Neuronal stem cell (in vitro differentiated cells): ENCODE data around the gene HIPK3.

Experiments
- DNase-seq: peaks from one replicate; pipeline ENCODE4 v3.0.0-alpha.2; 2013; ENCODE audit warnings: low spot score
- H2AFZ ChIP-seq: one replicate; pipeline ENCODE4 v1.6.1; 2013; ENCODE audit warnings: mild to moderate bottlenecking, low read length, inconsistent platforms
- H2AK5ac ChIP-seq: 2 replicates; pipeline ENCODE4 v1.6.1; 2013; ENCODE audit warnings: low read depth, mild to moderate bottlenecking, inconsistent platforms, low read length, moderate library complexity, mixed read lengths
- H2BK120ac ChIP-seq: 2 replicates; pipeline ENCODE4 v1.6.1; 2013; ENCODE audit warnings: low read depth, mild to moderate bottlenecking, inconsistent platforms, low read length, moderate library complexity, mixed read lengths
- H2BK12ac ChIP-seq: one replicate; pipeline ENCODE4 v1.6.1; 2013; ENCODE audit warnings: low read length, inconsistent platforms
- H2BK15ac ChIP-seq: 2 replicates; pipeline ENCODE4 v1.6.1; 2013; ENCODE audit warnings: mild to moderate bottlenecking, low read length, inconsistent platforms, mixed read lengths
- H2BK5ac ChIP-seq: one replicate; pipeline ENCODE4 v1.6.1; 2013; ENCODE audit warnings: inconsistent platforms, mild to moderate bottlenecking, low read length, moderate library complexity
- H3K14ac ChIP-seq: one replicate; pipeline ENCODE4 v1.6.1; 2013; ENCODE audit warnings: low read length, inconsistent platforms
- H3K18ac ChIP-seq: 2 replicates; pipeline ENCODE4 v1.6.1; 2013; ENCODE audit warnings: low read length, inconsistent platforms
- H3K23ac ChIP-seq: 2 replicates; pipeline ENCODE4 v1.6.1; 2013; ENCODE audit warnings: low read depth, mild to moderate bottlenecking, mixed read lengths, low read length, inconsistent platforms; ENCODE audit not compliant: poor library complexity
- H3K27ac ChIP-seq: replicated peaks from 3 replicates; pipeline ENCODE4 v1.5.1; 2013; ENCODE audit warnings: low read length, inconsistent platforms
- H3K27me3 ChIP-seq, 3 experiments: 2 replicates each; pipeline ENCODE4 v1.6.1; 2013; ENCODE audit warnings: low read length in 3 of 3, mild to moderate bottlenecking in 2 of 3, inconsistent platforms in 1 of 3, low read depth in 1 of 3, mixed read lengths in 1 of 3, moderate library complexity in 1 of 3; ENCODE audit not compliant: control insufficient read depth in 3 of 3, insufficient read depth in 3 of 3
- H3K36me3 ChIP-seq, 2 donors: replicated peaks in 1 of 2; 2 replicates each; pipeline ENCODE4 v1.6.1; 2013; ENCODE audit warnings: low read length in 2 of 2; ENCODE audit not compliant: control insufficient read depth in 2 of 2, insufficient read depth in 2 of 2
- H3K4ac ChIP-seq: 2 replicates; pipeline ENCODE4 v1.6.1; 2013; ENCODE audit warnings: inconsistent platforms, mild to moderate bottlenecking, low read length, moderate library complexity
- H3K4me1 ChIP-seq, 2 donors: 1 replicate in 1 of 2; 2 replicates in 1 of 2; pipeline ENCODE4 v1.6.1; 2013; ENCODE audit warnings: low read length in 2 of 2, low read depth in 1 of 2; ENCODE audit not compliant: control insufficient read depth in 2 of 2, insufficient read depth in 1 of 2
- H3K4me2 ChIP-seq: one replicate; pipeline ENCODE4 v1.6.1; 2013; ENCODE audit warnings: mild to moderate bottlenecking, low read length, inconsistent platforms; ENCODE audit not compliant: insufficient read depth, poor library complexity, severe bottlenecking
- H3K4me3 ChIP-seq, 2 donors: 2 replicates each; pipeline ENCODE4 v1.5.1; 2013; ENCODE audit warnings: low read length in 2 of 2, mild to moderate bottlenecking in 2 of 2, inconsistent platforms in 1 of 2, moderate library complexity in 1 of 2
- H3K79me1 ChIP-seq: one replicate; pipeline ENCODE4 v1.6.1; 2013; ENCODE audit warnings: low read depth, mild to moderate bottlenecking, inconsistent platforms, low read length, moderate library complexity
- H3K9ac ChIP-seq: one replicate; pipeline ENCODE4 v1.6.1; 2013; ENCODE audit warnings: mild to moderate bottlenecking, low read depth, low read length, inconsistent platforms; ENCODE audit not compliant: poor library complexity
- H3K9me3 ChIP-seq, 2 donors: replicated peaks in 1 of 2; 2 replicates each; pipeline versions ENCODE3 to v1.6.1; 2013; ENCODE audit warnings: low read length in 2 of 2, mild to moderate bottlenecking in 2 of 2, inconsistent platforms in 1 of 2, low read depth in 1 of 2, mixed read lengths in 1 of 2, moderate library complexity in 1 of 2; ENCODE audit not compliant: control insufficient read depth in 2 of 2, insufficient read depth in 1 of 2
- H4K8ac ChIP-seq: one replicate; pipeline ENCODE4 v1.6.1; 2013; ENCODE audit warnings: low read depth, mild to moderate bottlenecking, inconsistent platforms, low read length, moderate library complexity
- H4K91ac ChIP-seq: one replicate; pipeline ENCODE4 v1.6.1; 2013; ENCODE audit warnings: low read length, low read depth, mild to moderate bottlenecking, inconsistent platforms; ENCODE audit not compliant: poor library complexity
- WGBS, 2 donors: extraction: QIAGEN DNeasy Blood & Tissue Kit; methylation state at CpG; one replicate each; pipeline ENCODE4 v1.1.7; 2013; ENCODE audit warnings: missing lambda C conversion rate in 2 of 2, mixed read lengths in 1 of 2; ENCODE audit not compliant: insufficient read length in 2 of 2, insufficient replicate concordance in 1 of 2; ENCODE audit errors: extremely low coverage in 2 of 2; 5-methylcytosine and 5-hydroxymethylcytosine counted together

Gene HIPK3

GRCh38 chr11:33320016-33320813, 63.0 kb downstream of the HIPK3 start:
- Histone ChIP-seq H3K18ac (no peak overlapping the region), H3K9ac (no peak overlapping the region), H3K14ac (no peak overlapping the region), H2AK5ac (no peak overlapping the region), H2BK120ac (no peak overlapping the region), H2BK15ac (no peak overlapping the region), H2BK12ac (no peak overlapping the region), H3K4me3 (no peak overlapping the region), H3K27me3 (no peaks in the 10 kb centered on the region), H4K91ac (no peak overlapping the region), H4K8ac (no peak overlapping the region), H3K27ac (no peak overlapping the region), H3K4me1 (peaks cover 0 to 2% of the 10 kb centered on the region in 2 donors), H3K4me2 (no peak overlapping the region), H3K79me1 (peaks cover 3% of the 10 kb centered on the region), H3K23ac (no peak overlapping the region), H3K9me3 (no peaks in the 10 kb centered on the region), H2BK5ac (no peak overlapping the region), H2AFZ (no peak overlapping the region), H3K36me3 (no peaks in the 10 kb centered on the region), H3K4ac (no peak overlapping the region)
- DNase-seq: no peak
- whole genome bisulfite sequencing, 2 donors: no CpG with 5 or more reads among the region's 1 CpG

GRCh38 chr11:33320814-33321330, 63.7 kb downstream of the HIPK3 start:
- no peak overlapping the region for H3K4me3 ChIP-seq
- H2BK5ac ChIP-seq: no peak overlapping the region
- H3K27me3 ChIP-seq: no peaks in the 10 kb centered on the region
- no peak overlapping the region for H3K27ac ChIP-seq
- H4K91ac ChIP-seq: no peak overlapping the region
- no peak overlapping the region for H2BK12ac ChIP-seq
- peaks cover 0 to 2% of the 10 kb centered on the region in 2 donors for H3K4me1 ChIP-seq
- H3K9me3 ChIP-seq: no peaks in the 10 kb centered on the region
- no peak overlapping the region for H3K23ac ChIP-seq
- no peak overlapping the region for H2AK5ac ChIP-seq
- no peak overlapping the region for H2BK120ac ChIP-seq
- H2BK15ac ChIP-seq: no peak overlapping the region
- no peak for DNase-seq
- no peak overlapping the region for H3K4ac ChIP-seq
- H3K79me1 ChIP-seq: peaks cover 3% of the 10 kb centered on the region
- no peak overlapping the region for H2AFZ ChIP-seq
- H3K14ac ChIP-seq: no peak overlapping the region
- H3K18ac ChIP-seq: no peak overlapping the region
- no peaks in the 10 kb centered on the region for H3K36me3 ChIP-seq
- no peak overlapping the region for H3K4me2 ChIP-seq
- H4K8ac ChIP-seq: no peak overlapping the region
- no CpG with 5 or more reads among the region's 6 CpGs for WGBS, 2 donors
- H3K9ac ChIP-seq: no peak overlapping the region

GRCh38 chr11:33321422-33321821, 64.2 kb downstream of the HIPK3 start:
- H4K91ac ChIP-seq: no peak overlapping the region
- no peak overlapping the region for H3K18ac ChIP-seq
- no peak overlapping the region for H3K23ac ChIP-seq
- H3K9ac ChIP-seq: no peak overlapping the region
- no peak overlapping the region for H2BK5ac ChIP-seq
- no peaks in the 10 kb centered on the region for H3K27me3 ChIP-seq
- H4K8ac ChIP-seq: no peak overlapping the region
- H3K36me3 ChIP-seq: no peaks in the 10 kb centered on the region
- no peak overlapping the region for H3K14ac ChIP-seq
- H2BK15ac ChIP-seq: no peak overlapping the region
- peaks cover 3% of the 10 kb centered on the region for H3K79me1 ChIP-seq
- no peak overlapping the region for H3K4me2 ChIP-seq
- no peak overlapping the region for H2AFZ ChIP-seq
- no peak overlapping the region for H3K27ac ChIP-seq
- H3K4me1 ChIP-seq: peaks cover 0 to 2% of the 10 kb centered on the region in 2 donors
- H2BK120ac ChIP-seq: no peak overlapping the region
- no peak overlapping the region for H2BK12ac ChIP-seq
- no peaks in the 10 kb centered on the region for H3K9me3 ChIP-seq
- DNase-seq: no peak
- no peak overlapping the region for H3K4me3 ChIP-seq
- H3K4ac ChIP-seq: no peak overlapping the region
- H2AK5ac ChIP-seq: no peak overlapping the region

GRCh38 chr11:33323421-33323820, 66.2 kb downstream of the HIPK3 start:
- Histone ChIP-seq H3K36me3 (no peaks in the 10 kb centered on the region), H3K14ac (no peak overlapping the region), H3K4me2 (no peak overlapping the region), H2BK120ac (no peak overlapping the region), H4K91ac (no peak overlapping the region), H3K27me3 (no peaks in the 10 kb centered on the region), H3K23ac (no peak overlapping the region), H3K79me1 (peaks cover 3% of the 10 kb centered on the region), H3K9me3 (no peaks in the 10 kb centered on the region), H2BK5ac (no peak overlapping the region), H3K9ac (no peak overlapping the region), H2AFZ (no peak overlapping the region), H3K18ac (no peak overlapping the region), H3K27ac (no peak overlapping the region), H2BK15ac (no peak overlapping the region), H3K4ac (no peak overlapping the region), H2BK12ac (no peak overlapping the region), H3K4me3 (no peak overlapping the region), H4K8ac (no peak overlapping the region), H2AK5ac (no peak overlapping the region), H3K4me1 (peaks cover 0 to 2% of the 10 kb centered on the region in 2 donors)
- DNase-seq: no peak
- no CpG with 5 or more reads among the region's 4 CpGs for WGBS, 2 donors
